ENCODE results near the gene FGF14. TPM values are rescaled to one million over a fixed set of nuclear protein-coding genes. Genes with fewer than 3 reads are reported as not detected.
A peak's percentile ranks its signal among the peaks of the same experiment; 100 is the strongest.
"Not testable (repeated sequence)": the region's sequence is repeated elsewhere in the genome, so short reads cannot be mapped to it uniquely, and the experiment has no call there.

FGF14 gene
- total RNA-seq, 1 donor from 2014 or later = not detected

DNA sequence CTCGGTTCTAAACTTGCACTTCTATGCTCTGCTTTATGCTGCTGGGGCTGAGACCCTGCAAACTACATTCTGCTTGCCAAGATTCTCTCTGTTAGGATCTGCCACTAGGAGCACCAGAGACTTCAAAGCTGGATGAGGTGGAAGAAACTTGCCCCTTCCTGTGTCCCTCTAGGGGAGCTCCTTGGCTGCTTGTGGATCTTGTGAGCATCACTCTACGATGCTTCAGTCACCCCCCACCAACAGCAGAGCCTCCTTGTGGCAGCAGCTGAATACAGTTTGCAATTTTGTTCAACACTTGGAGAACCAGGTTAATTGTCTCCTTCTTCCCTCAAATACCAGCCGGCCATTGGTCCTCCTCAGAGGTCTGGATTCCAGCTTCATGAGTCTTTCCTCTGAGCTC lies 310.6 kb downstream of the FGF14 start:
- FAIRE-seq (no peak), DNase-seq (ENCODE audit: low read depth) (peak; percentile 25)
- Histone ChIP-seq H3K36me3 (ENCODE audit: control insufficient read depth, insufficient read depth, low read length) (no peaks in the 10 kb centered on the region), H3K4me3 (ENCODE audit: low read depth, low read length) (no peak overlapping the region), H3K27me3 (ENCODE audit: control insufficient read depth, insufficient read depth, low read length) (no peaks in the 10 kb centered on the region)
- TF ChIP-seq, protein P1, sequence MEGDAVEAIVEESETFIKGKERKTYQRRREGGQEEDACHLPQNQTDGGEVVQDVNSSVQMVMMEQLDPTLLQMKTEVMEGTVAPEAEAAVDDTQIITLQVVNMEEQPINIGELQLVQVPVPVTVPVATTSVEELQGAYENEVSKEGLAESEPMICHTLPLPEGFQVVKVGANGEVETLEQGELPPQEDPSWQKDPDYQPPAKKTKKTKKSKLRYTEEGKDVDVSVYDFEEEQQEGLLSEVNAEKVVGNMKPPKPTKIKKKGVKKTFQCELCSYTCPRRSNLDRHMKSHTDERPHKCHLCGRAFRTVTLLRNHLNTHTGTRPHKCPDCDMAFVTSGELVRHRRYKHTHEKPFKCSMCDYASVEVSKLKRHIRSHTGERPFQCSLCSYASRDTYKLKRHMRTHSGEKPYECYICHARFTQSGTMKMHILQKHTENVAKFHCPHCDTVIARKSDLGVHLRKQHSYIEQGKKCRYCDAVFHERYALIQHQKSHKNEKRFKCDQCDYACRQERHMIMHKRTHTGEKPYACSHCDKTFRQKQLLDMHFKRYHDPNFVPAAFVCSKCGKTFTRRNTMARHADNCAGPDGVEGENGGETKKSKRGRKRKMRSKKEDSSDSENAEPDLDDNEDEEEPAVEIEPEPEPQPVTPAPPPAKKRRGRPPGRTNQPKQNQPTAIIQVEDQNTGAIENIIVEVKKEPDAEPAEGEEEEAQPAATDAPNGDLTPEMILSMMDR (IDR thresholded peaks at IDR 0.05; ENCODE audit: insufficient read depth, low read length, severe bottlenecking) = no peak

DNA sequence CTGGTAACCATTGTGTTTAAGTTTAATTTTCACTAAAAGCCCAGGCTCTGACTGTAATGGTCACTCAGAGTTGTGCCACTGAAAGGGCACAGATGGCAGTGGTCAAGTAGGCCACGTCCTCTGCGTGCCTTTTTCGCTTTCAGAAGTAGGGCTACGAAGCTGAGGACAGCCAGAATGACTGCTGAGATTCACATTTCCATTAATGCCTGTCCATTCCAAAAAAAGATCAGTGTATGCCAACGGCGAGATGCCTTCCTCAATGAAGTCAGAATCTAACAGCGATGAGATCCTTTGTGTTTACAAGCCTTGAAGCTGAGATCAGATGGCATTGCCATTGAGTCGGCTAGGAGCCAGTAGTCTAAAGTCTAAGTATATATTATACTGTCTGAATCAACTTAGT lies 311.3 kb downstream of the FGF14 start:
- TF ChIP-seq, protein P1 (IDR thresholded peaks at IDR 0.05; ENCODE audit: insufficient read depth, low read length, severe bottlenecking) = no peak
- FAIRE-seq = no peak
- Histone ChIP-seq H3K36me3 (ENCODE audit: control insufficient read depth, insufficient read depth, low read length) (no peaks in the 10 kb centered on the region), H3K4me3 (ENCODE audit: low read depth, low read length) (no peak overlapping the region), H3K27me3 (ENCODE audit: control insufficient read depth, insufficient read depth, low read length) (no peaks in the 10 kb centered on the region)
- no peak for DNase-seq (ENCODE audit: low read depth)

GRCh38 chr13:102089722-102090121 lies 312.1 kb downstream of the FGF14 start:
- TF ChIP-seq, protein P1 (IDR thresholded peaks at IDR 0.05; ENCODE audit: insufficient read depth, low read length, severe bottlenecking) = no peak
- Histone ChIP-seq H3K36me3 (ENCODE audit: control insufficient read depth, insufficient read depth, low read length) (no peaks in the 10 kb centered on the region), H3K27me3 (ENCODE audit: control insufficient read depth, insufficient read depth, low read length) (no peaks in the 10 kb centered on the region), H3K4me3 (ENCODE audit: low read depth, low read length) (no peak overlapping the region)
- FAIRE-seq (no peak), DNase-seq (ENCODE audit: low read depth) (no peak)

- TF ChIP-seq, protein P1 (IDR thresholded peaks at IDR 0.05; ENCODE audit: insufficient read depth, low read length, severe bottlenecking) = peak; percentile 18
- peak; percentile 23 for DNase-seq (ENCODE audit: low read depth)
Measured at GRCh38 chr13:102089177-102089576, 312.7 kb downstream of the FGF14 start.

GRCh38 chr13:102073251-102073650 lies 328.6 kb downstream of the FGF14 start:
- TF ChIP-seq, protein P1 (IDR thresholded peaks at IDR 0.05; ENCODE audit: insufficient read depth, low read length, severe bottlenecking) = no peak
- Histone ChIP-seq H3K4me3 (ENCODE audit: low read depth, low read length) (no peak overlapping the region), H3K27me3 (ENCODE audit: control insufficient read depth, insufficient read depth, low read length) (no peaks in the 10 kb centered on the region), H3K36me3 (ENCODE audit: control insufficient read depth, insufficient read depth, low read length) (no peaks in the 10 kb centered on the region)
- FAIRE-seq (no peak), DNase-seq (ENCODE audit: low read depth) (no peak)

More at GRCh38 chr13:102089177-102089576, 312.7 kb downstream of the FGF14 start:
- FAIRE-seq = no peak
- no peaks in the 10 kb centered on the region for H3K27me3 ChIP-seq (ENCODE audit: control insufficient read depth, insufficient read depth, low read length)
- no peaks in the 10 kb centered on the region for H3K36me3 ChIP-seq (ENCODE audit: control insufficient read depth, insufficient read depth, low read length)
- H3K4me3 ChIP-seq (ENCODE audit: low read depth, low read length) = no peak overlapping the region

GRCh38 chr13:102071711-102072110 lies 330.1 kb downstream of the FGF14 start:
- FAIRE-seq (no peak), DNase-seq (ENCODE audit: low read depth) (no peak)
- TF ChIP-seq, protein P1 (IDR thresholded peaks at IDR 0.05; ENCODE audit: insufficient read depth, low read length, severe bottlenecking) = no peak

GRCh38 chr13:102068323-102068722 lies 333.5 kb downstream of the FGF14 start:
- DNase-seq (ENCODE audit: low read depth); H3K36me3 ChIP-seq (ENCODE audit: control insufficient read depth, insufficient read depth, low read length); H3K4me3 ChIP-seq (ENCODE audit: low read depth, low read length); H3K27me3 ChIP-seq (ENCODE audit: control insufficient read depth, insufficient read depth, low read length); FAIRE-seq: not testable (repeated sequence)

More at GRCh38 chr13:102071711-102072110, 330.1 kb downstream of the FGF14 start:
- Histone ChIP-seq H3K4me3 (ENCODE audit: low read depth, low read length) (no peak overlapping the region), H3K27me3 (ENCODE audit: control insufficient read depth, insufficient read depth, low read length) (no peaks in the 10 kb centered on the region), H3K36me3 (ENCODE audit: control insufficient read depth, insufficient read depth, low read length) (no peaks in the 10 kb centered on the region)

Data from bronchial epithelial cell (primary cell).